ACHN (cell line): ENCODE measurements around the gene GARIN5A.
"Not testable (repeated sequence)": the region's sequence is repeated elsewhere in the genome, so short reads cannot be mapped to it uniquely, and the experiment has no call there.

ENCODE experiments used
- DNase-seq: peaks from one replicate; pipeline ENCODE4 v3.0.0-alpha.2; 2015
- in situ Hi-C: cut with HindIII; loops from 2 replicates; pipeline ENCODE4 v1.10.0; 2017; ENCODE audit warnings: low sequenced_read_pairs, low pct_ligation_motif_present, low pct_unique_long_range_greater_than_20kb

The GARIN5A gene

GRCh38 chr19:50450369-50451222 is 26.1 kb downstream of the GARIN5A start:
- DNase-seq: no peak
- in situ Hi-C loops: no loop called here

- DNase-seq: no peak
- in situ Hi-C loops: no loop called here
These were observed 27.3 kb downstream of the GARIN5A start for GRCh38 chr19:50449236-50449899.

DNA sequence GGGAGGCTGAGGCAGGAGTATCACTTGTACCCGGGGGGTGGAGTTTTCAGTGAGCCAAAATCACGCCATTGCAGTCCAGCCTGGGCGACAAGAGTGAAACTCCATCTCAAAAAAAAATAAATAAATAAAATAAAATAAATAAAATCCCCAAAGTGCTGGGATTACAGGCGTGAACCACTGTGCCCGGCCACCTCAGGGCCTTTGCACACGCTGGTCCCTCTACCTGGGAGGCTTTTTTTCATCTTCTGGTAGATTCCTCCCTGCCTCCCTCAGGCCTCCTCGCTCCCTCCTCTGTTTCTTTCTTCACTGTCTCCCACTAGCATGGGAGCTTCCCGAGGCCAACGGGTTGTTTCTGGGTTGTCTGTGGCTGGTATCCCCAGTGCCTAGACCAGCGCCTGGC is 28.9 kb downstream of the GARIN5A start:
- no peak for DNase-seq
- in situ Hi-C loops: no loop called here

- in situ Hi-C loops: no loop called here
- no peak for DNase-seq
These were observed 29.6 kb downstream of the GARIN5A start for GRCh38 chr19:50447053-50447452.

DNA sequence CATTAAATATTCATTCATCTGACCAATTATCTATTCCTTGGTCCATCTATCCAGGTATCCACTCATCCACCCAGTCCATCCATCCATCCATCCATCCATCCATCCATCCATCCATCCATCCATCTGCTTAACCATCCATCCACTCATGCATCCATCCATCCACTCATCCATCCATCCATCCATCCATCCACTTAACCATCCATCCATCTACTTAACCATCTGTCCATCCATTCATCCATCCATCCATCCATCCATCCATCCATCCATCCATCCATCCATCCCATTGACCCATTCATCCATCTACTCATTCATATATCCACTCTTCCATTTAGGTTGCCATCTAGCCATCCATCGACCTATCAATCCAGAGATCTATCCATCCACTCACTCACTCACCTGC is 32.6 kb downstream of the GARIN5A start:
- in situ Hi-C loops: no loop called here

DNA sequence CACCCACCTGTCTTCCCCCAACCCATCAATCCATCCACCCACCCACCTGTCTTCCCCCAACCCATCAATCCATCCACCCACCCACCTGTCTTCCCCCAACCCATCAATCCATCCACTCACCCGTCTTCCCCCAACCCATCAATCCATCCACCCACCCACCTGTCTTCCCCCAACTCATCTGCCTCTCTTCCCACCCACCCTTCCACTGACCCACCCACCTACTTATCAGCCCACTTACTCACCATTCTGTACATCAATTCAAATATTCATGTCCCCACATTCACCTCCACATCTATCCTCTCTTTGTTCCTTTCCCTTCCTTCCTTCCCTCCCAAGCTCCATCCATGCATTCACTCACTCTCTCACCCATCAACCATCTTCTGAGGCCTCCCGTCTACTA is 37.5 kb downstream of the GARIN5A start:
- in situ Hi-C loops: not testable (repeated sequence)

More for the DNA sequence above, 32.6 kb downstream of the GARIN5A start:
- no peak for DNase-seq

GRCh38 chr19:50437862-50438449 is 38.7 kb downstream of the GARIN5A start:
- in situ Hi-C loops: no loop called here
- no peak for DNase-seq

More for the DNA sequence above, 37.5 kb downstream of the GARIN5A start:
- not testable (repeated sequence) for DNase-seq

DNA sequence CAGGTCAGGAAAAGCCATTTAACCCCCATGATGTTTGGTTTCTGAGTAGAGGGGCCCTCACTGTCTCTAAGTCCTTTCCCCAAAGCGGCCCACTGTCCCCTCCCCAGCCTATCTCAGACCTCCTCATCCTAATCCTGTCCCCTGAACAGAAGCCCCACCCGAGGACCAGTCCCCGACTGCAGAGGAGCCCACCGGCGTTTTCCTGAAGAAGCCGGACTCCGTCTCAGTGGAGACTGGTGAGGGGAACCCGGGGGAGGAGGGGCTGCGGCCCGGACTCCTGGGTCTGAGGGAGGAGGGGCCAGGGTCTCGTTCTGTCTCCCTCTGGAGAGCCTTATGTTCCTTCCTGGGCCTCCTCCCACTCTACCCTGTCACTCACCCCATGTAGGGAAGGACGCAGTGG is 41.0 kb downstream of the GARIN5A start:
- in situ Hi-C loops: no loop called here

DNA sequence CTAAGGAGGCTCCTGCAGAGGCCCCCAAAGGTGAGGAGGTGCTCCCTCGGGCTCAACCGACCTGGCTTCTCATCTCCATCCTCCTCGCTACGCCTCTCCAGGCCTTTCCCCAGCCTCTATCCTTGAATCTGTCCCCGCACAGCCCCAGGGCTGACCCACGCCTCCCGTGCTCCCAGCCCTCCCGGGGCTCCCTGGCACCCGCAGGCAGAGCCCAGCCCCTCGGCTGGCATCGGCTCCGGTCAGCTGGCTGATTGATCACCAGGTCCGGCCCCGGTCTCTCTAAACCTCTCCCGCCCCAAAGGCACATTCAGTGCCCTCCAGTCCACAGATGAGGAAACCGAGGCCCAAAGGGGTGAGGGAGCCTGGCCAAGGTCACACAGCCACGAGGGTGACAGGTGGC is 41.4 kb downstream of the GARIN5A start:
- no peak for DNase-seq
- in situ Hi-C loops: no loop called here

More for the DNA sequence above, 41.0 kb downstream of the GARIN5A start:
- DNase-seq: no peak

DNA sequence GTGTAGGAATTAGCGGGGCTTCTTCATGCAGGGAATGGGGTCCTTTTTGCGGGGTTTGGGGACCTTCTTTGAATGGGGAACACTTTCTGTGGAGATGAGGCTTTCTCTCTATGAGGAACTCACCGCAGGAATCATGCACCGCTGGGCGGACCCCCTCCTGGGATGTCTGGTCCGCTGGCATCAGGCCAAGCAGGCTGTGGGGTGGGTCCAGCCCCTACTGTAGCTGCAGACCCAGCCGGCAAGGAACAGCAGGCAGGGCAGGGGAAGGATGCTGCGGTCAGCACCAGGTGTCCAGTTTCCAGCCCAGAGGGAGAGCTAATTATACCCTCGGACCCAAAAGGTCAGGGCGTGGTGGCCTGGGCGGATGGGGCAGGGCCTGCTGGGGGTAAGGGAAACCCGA is 42.1 kb downstream of the GARIN5A start:
- in situ Hi-C loops: no loop called here
- DNase-seq: no peak

GRCh38 chr19:50433201-50434180 is 43.2 kb downstream of the GARIN5A start:
- in situ Hi-C loops: no loop called here
- no peak for DNase-seq

DNA sequence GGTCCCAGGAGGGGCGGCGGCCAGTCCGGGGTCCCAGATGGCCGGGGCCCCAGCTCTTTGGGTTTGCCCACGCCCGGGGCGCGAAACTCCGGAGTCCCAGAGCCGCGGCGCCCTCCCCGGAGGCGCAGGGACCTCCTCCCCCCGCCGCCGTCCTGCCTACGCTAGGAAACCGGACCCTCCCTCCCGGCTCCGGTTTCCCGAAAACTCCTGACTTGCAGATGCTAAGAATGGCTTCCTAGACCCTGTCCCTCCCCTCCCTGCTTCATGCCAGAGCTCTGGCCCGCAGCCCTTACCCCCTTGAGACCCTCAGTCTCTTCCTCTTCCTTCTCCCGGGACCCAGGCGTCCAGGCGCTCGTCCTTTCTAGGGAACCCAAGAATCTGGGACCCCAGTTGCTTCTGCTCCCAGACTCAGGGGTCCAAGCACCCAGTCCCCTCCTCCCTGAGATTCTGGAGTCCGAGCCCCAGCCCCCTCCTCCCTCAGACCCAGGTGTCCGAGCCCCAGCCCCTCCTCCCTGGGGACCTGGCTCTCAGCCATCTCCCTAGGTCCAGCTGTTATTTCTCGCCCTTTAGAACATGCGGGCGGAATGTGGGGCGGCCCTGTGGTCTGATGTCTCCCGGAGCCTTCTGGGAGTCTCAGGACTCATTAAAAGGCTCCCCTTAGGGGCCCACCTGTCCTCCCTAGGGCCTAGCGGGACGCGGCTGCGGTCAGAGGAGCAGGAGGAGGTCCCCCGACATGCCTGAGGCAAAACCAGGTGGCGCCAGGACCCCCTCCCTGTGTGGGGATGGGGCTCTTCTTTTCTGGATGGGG is 44.2 kb downstream of the GARIN5A start, which contains the start of gene MYBPC2:
Gene MYBPC2, plus strand, starts transcription at position 672 of the 808 bp plus-strand sequence. Its CDS starts 62 bp downstream, at position 734.
- no peak for DNase-seq
- in situ Hi-C loops: no loop called here

DNA sequence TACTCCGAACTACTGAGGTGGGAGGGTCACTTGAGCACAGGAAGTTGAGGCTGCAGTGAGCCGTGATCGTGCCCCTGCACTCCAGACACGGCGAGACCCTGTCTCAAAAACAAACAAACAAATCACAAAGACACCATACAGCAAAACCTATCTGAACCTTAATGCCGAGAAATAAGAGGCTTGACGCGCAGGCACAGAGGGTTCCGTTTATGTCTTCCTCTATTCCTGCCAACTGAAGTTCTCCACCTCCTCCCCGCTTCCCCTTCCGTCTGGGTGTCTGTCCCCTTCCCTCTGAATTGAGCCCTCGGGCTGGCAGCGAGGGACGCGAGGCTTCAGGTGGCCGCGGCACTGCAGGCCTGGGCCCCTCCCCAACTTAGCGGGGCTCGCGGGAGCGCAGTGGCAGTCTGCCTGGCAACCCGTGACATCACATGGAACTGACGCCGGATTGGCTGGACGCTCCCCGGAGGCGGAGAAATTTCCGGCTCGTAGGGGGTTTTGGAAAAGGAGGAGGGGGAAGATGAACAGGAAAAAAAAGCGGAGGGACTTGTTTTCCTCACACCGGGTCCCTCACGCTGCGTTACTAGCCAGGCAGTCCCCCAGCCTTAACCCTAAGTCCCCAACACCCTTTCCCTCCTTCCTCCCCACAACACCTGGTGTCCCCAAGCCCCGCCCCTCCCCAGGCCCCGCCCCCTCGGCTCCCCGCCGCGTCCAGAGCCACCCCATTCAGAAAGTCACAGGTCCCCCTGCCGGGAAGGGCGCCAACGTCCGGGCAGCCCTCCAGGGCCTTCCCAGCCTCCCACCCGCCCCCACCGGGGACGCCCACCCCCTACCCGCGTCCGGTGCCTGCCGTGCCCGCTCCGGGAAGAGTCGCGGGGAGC is 45.1 kb downstream of the GARIN5A start:
- DNase-seq: peak; percentile 71
- in situ Hi-C loops: no loop called here

DNA sequence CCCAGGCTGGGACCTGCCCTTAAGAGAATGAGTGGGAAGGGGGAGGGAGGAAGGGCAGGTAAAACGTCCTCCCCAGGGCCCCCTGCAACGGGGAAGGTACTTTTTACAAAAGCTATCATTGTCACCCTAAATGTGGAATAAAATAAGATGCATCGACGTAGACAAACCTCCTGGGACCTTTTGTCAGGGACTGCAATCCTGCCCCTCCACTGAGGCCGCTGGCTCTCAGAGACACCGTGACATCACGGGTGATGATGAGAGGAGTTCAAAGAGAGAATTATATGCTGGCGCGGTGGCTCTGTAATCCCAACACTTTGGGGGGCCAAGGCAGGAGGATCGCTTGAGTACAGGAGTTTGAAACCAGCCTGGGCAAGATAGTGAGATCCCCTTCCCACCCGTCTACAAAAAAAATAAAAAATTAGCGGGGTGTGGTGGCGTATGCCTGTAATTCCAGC is 45.7 kb downstream of the GARIN5A start:
- in situ Hi-C loops: no loop called here
- DNase-seq: no peak

- DNase-seq: no peak
- in situ Hi-C loops: no loop called here
These were observed 47.7 kb downstream of the GARIN5A start for GRCh38 chr19:50428772-50429463.

- in situ Hi-C loops: no loop called here
- DNase-seq: peak; percentile 84
These were observed 48.6 kb downstream of the GARIN5A start for GRCh38 chr19:50427997-50428425.
